Measurements from ENCODE around the gene KCNJ6. TPM values are rescaled to one million over a fixed set of nuclear protein-coding genes. Genes with fewer than 3 reads are reported as not detected.

Gene KCNJ6
- total RNA-seq, 1 experiment from 2014 or later: 1.2 TPM

- H2AK5ac ChIP-seq (ENCODE audit: insufficient read length, low read length): no peak overlapping the region
- Mint-ChIP-seq H3K27ac (no peak overlapping the region; a peak in 1 of 7 replicates), H3K36me3 (ENCODE audit: insufficient read depth in 1 of 3, low read depth in 3 of 3) (peaks cover 0 to 29% (median 12%) of the 10 kb centered on the region in 3 experiments; a peak in 5 of 7 replicates), H3K9me3 (peaks cover 20 to 34% of the 10 kb centered on the region in 2 experiments), H3K4me1 (no peaks in the 10 kb centered on the region), H3K4me3 (no peak overlapping the region), H3K27me3 (ENCODE audit: low read depth) (no peaks in the 10 kb centered on the region)
- H3K56ac ChIP-seq (ENCODE audit: insufficient read length, low read depth, low read length): no peak overlapping the region
- DNase-seq: no peak
- no peak overlapping the region for H2BK12ac ChIP-seq (ENCODE audit: insufficient read length, low read depth, low read length)
- H3K4ac ChIP-seq (ENCODE audit: low read depth, low read length): no peak overlapping the region
- no peaks in the 10 kb centered on the region for H3K23me2 ChIP-seq (ENCODE audit: insufficient read length, low read depth, low read length, poor library complexity, severe bottlenecking)
- H3K4me1 ChIP-seq (ENCODE audit: insufficient read depth, low read length): no peaks in the 10 kb centered on the region
- H3K23ac ChIP-seq (ENCODE audit: insufficient read length, low read depth, low read length): no peak overlapping the region
- no peak overlapping the region for H2BK120ac ChIP-seq (ENCODE audit: low read depth, low read length, poor library complexity, severe bottlenecking)
- no peak overlapping the region for H4K8ac ChIP-seq (replicated peaks; ENCODE audit: insufficient read length, low read depth, low read length)
- no peak overlapping the region for H3K27ac ChIP-seq (ENCODE audit: insufficient read length, low read depth, low read length)
- H3K14ac ChIP-seq (ENCODE audit: insufficient read depth, low read length): no peak overlapping the region
- H3K27me3 ChIP-seq (ENCODE audit: insufficient read depth, low read length): no peaks in the 10 kb centered on the region
- no peaks in the 10 kb centered on the region for H3K79me1 ChIP-seq (ENCODE audit: insufficient read depth, low read depth, low read length, poor library complexity, severe bottlenecking)
- no peak overlapping the region for H2BK15ac ChIP-seq (ENCODE audit: low read depth, low read length)
- H2AFZ ChIP-seq (ENCODE audit: low read length): no peak overlapping the region
- no peak overlapping the region for H3K9ac ChIP-seq (ENCODE audit: extremely low read depth, insufficient read length, low read length)
- H3K79me2 ChIP-seq (ENCODE audit: insufficient read depth, low read length): no peaks in the 10 kb centered on the region
- WGBS (ENCODE audit: extremely low coverage, insufficient read length, low lambda C conversion rate): no CpG with 5 or more reads among the region's 11 CpGs
- H4K91ac ChIP-seq (ENCODE audit: insufficient read length, low read depth, low read length): no peak overlapping the region
- TF ChIP-seq CTCF (conservative IDR thresholded peaks at IDR 0.05): no peak
- no peaks in the 10 kb centered on the region for H4K20me1 ChIP-seq (ENCODE audit: control insufficient read depth, insufficient read depth, insufficient read length)
- H4K5ac ChIP-seq (ENCODE audit: insufficient read length, low read depth, low read length): no peak overlapping the region
- no peak overlapping the region for H2BK20ac ChIP-seq (ENCODE audit: low read depth, low read length, poor library complexity, severe bottlenecking)
- H3T11ph ChIP-seq (ENCODE audit: low read length): no peak overlapping the region
- H3K9me3 ChIP-seq (ENCODE audit: control insufficient read depth, low read depth, low read length): no peaks in the 10 kb centered on the region
- H3K18ac ChIP-seq (ENCODE audit: insufficient read length, low read depth, low read length): no peak overlapping the region
- H3K4me2 ChIP-seq (ENCODE audit: insufficient read depth, insufficient read length, low read length): no peak overlapping the region
- no peak overlapping the region for H2BK5ac ChIP-seq (ENCODE audit: insufficient read length, low read length)
Measured at GRCh38 chr21:37614351-37614875, 301.8 kb downstream of the KCNJ6 start.

Data from H9 (cell line).